ENCODE measurements around the gene CDYL2.

The CDYL2 gene

GRCh38 chr16:80611171-80611929 is 193.0 kb downstream of the CDYL2 start:
- Histone ChIP-seq H3K4me2 (ENCODE audit: low read length) (no peak overlapping the region), H3K4ac (ENCODE audit: low read depth, low read length) (no peak overlapping the region), H3K27ac (ENCODE audit: low read depth, low read length) (no peak overlapping the region), H3K36me3 (ENCODE audit: control insufficient read depth, insufficient read depth, low read length) (no peaks in the 10 kb centered on the region), H3K4me3 (ENCODE audit: low read length) (no peak overlapping the region), H3K79me1 (ENCODE audit: low read length) (no peaks in the 10 kb centered on the region), H3K4me1 (ENCODE audit: control insufficient read depth, low read depth, low read length) (no peaks in the 10 kb centered on the region), H2BK120ac (ENCODE audit: low read depth, low read length) (no peak overlapping the region), H3K9ac (ENCODE audit: low read length) (no peak overlapping the region), H3K18ac (ENCODE audit: low read length) (no peak overlapping the region), H2BK15ac (replicated peaks; ENCODE audit: low read depth) (no peak overlapping the region), H2AK5ac (ENCODE audit: low read length) (no peak overlapping the region), H3K56ac (ENCODE audit: low read length) (no peak overlapping the region), H3K27me3 (ENCODE audit: insufficient read depth, low read length, poor library complexity) (no peaks in the 10 kb centered on the region), H4K5ac (ENCODE audit: low read length) (no peak overlapping the region), H4K8ac (ENCODE audit: low read depth, low read length) (no peak overlapping the region), H2BK5ac (ENCODE audit: low read length) (no peak overlapping the region), H3K79me2 (ENCODE audit: control insufficient read depth, insufficient read depth, low read length) (no peaks in the 10 kb centered on the region), H3K23ac (ENCODE audit: low read length) (no peak overlapping the region)
- WGBS (ENCODE audit: extremely low coverage, insufficient coverage, low lambda C conversion rate) = no CpG with 5 or more reads among the region's 16 CpGs
- DNase-seq = no peak

- no peak overlapping the region for H3K23ac ChIP-seq (ENCODE audit: low read length)
- H3K4me1 ChIP-seq (ENCODE audit: control insufficient read depth, low read depth, low read length) = no peaks in the 10 kb centered on the region
- H2BK15ac ChIP-seq (replicated peaks; ENCODE audit: low read depth) = no peak overlapping the region
- H3K79me2 ChIP-seq (ENCODE audit: control insufficient read depth, insufficient read depth, low read length) = no peaks in the 10 kb centered on the region
- DNase-seq = no peak
- H3K9ac ChIP-seq (ENCODE audit: low read length) = no peak overlapping the region
- no peak overlapping the region for H2BK5ac ChIP-seq (ENCODE audit: low read length)
- H3K4me2 ChIP-seq (ENCODE audit: low read length) = no peak overlapping the region
- no peak overlapping the region for H4K5ac ChIP-seq (ENCODE audit: low read length)
- no peak overlapping the region for H3K56ac ChIP-seq (ENCODE audit: low read length)
- H3K36me3 ChIP-seq (ENCODE audit: control insufficient read depth, insufficient read depth, low read length) = no peaks in the 10 kb centered on the region
- H3K18ac ChIP-seq (ENCODE audit: low read length) = no peak overlapping the region
- H3K27ac ChIP-seq (ENCODE audit: low read depth, low read length) = no peak overlapping the region
- WGBS (ENCODE audit: extremely low coverage, insufficient coverage, low lambda C conversion rate) = no CpG with 5 or more reads among the region's 9 CpGs
- no peaks in the 10 kb centered on the region for H3K79me1 ChIP-seq (ENCODE audit: low read length)
- no peak overlapping the region for H2AK5ac ChIP-seq (ENCODE audit: low read length)
- no peak overlapping the region for H3K4me3 ChIP-seq (ENCODE audit: low read length)
- no peak overlapping the region for H3K4ac ChIP-seq (ENCODE audit: low read depth, low read length)
- H4K8ac ChIP-seq (ENCODE audit: low read depth, low read length) = no peak overlapping the region
- H3K27me3 ChIP-seq (ENCODE audit: insufficient read depth, low read length, poor library complexity) = no peaks in the 10 kb centered on the region
- no peak overlapping the region for H2BK120ac ChIP-seq (ENCODE audit: low read depth, low read length)
Measured at GRCh38 chr16:80610481-80611156, 193.8 kb downstream of the CDYL2 start.

- H2BK15ac ChIP-seq (replicated peaks; ENCODE audit: low read depth) = no peak overlapping the region
- H4K8ac ChIP-seq (ENCODE audit: low read depth, low read length) = no peak overlapping the region
- no peak overlapping the region for H3K4me3 ChIP-seq (ENCODE audit: low read length)
- H3K56ac ChIP-seq (ENCODE audit: low read length) = no peak overlapping the region
- no CpG with 5 or more reads among the region's 6 CpGs for WGBS (ENCODE audit: extremely low coverage, insufficient coverage, low lambda C conversion rate)
- no peak overlapping the region for H3K9ac ChIP-seq (ENCODE audit: low read length)
- no peak overlapping the region for H3K4ac ChIP-seq (ENCODE audit: low read depth, low read length)
- no peaks in the 10 kb centered on the region for H3K79me2 ChIP-seq (ENCODE audit: control insufficient read depth, insufficient read depth, low read length)
- H2BK5ac ChIP-seq (ENCODE audit: low read length) = no peak overlapping the region
- H3K36me3 ChIP-seq (ENCODE audit: control insufficient read depth, insufficient read depth, low read length) = no peaks in the 10 kb centered on the region
- DNase-seq = no peak
- H2AK5ac ChIP-seq (ENCODE audit: low read length) = no peak overlapping the region
- no peaks in the 10 kb centered on the region for H3K79me1 ChIP-seq (ENCODE audit: low read length)
- H4K5ac ChIP-seq (ENCODE audit: low read length) = no peak overlapping the region
- H3K18ac ChIP-seq (ENCODE audit: low read length) = no peak overlapping the region
- no peak overlapping the region for H3K4me2 ChIP-seq (ENCODE audit: low read length)
- no peak overlapping the region for H3K23ac ChIP-seq (ENCODE audit: low read length)
- H3K27me3 ChIP-seq (ENCODE audit: insufficient read depth, low read length, poor library complexity) = no peaks in the 10 kb centered on the region
- H3K4me1 ChIP-seq (ENCODE audit: control insufficient read depth, low read depth, low read length) = no peaks in the 10 kb centered on the region
- no peak overlapping the region for H2BK120ac ChIP-seq (ENCODE audit: low read depth, low read length)
- H3K27ac ChIP-seq (ENCODE audit: low read depth, low read length) = no peak overlapping the region
Measured at GRCh38 chr16:80608946-80609345, 195.5 kb downstream of the CDYL2 start.

GRCh38 chr16:80607204-80607603 is 197.2 kb downstream of the CDYL2 start:
- H3K9ac ChIP-seq (ENCODE audit: low read length) = no peak overlapping the region
- H3K4ac ChIP-seq (ENCODE audit: low read depth, low read length) = no peak overlapping the region
- no peak overlapping the region for H4K8ac ChIP-seq (ENCODE audit: low read depth, low read length)
- H2BK15ac ChIP-seq (replicated peaks; ENCODE audit: low read depth) = no peak overlapping the region
- H2BK5ac ChIP-seq (ENCODE audit: low read length) = no peak overlapping the region
- H3K4me3 ChIP-seq (ENCODE audit: low read length) = no peak overlapping the region
- H3K56ac ChIP-seq (ENCODE audit: low read length) = no peak overlapping the region
- H2BK120ac ChIP-seq (ENCODE audit: low read depth, low read length) = no peak overlapping the region
- no peak overlapping the region for H3K4me2 ChIP-seq (ENCODE audit: low read length)
- H2AK5ac ChIP-seq (ENCODE audit: low read length) = no peak overlapping the region
- H3K36me3 ChIP-seq (ENCODE audit: control insufficient read depth, insufficient read depth, low read length) = no peaks in the 10 kb centered on the region
- WGBS (ENCODE audit: extremely low coverage, insufficient coverage, low lambda C conversion rate) = no CpG with 5 or more reads among the region's 6 CpGs
- no peaks in the 10 kb centered on the region for H3K79me2 ChIP-seq (ENCODE audit: control insufficient read depth, insufficient read depth, low read length)
- no peaks in the 10 kb centered on the region for H3K27me3 ChIP-seq (ENCODE audit: insufficient read depth, low read length, poor library complexity)
- H3K4me1 ChIP-seq (ENCODE audit: control insufficient read depth, low read depth, low read length) = no peaks in the 10 kb centered on the region
- no peak overlapping the region for H4K5ac ChIP-seq (ENCODE audit: low read length)
- H3K18ac ChIP-seq (ENCODE audit: low read length) = no peak overlapping the region
- H3K79me1 ChIP-seq (ENCODE audit: low read length) = no peaks in the 10 kb centered on the region
- H3K23ac ChIP-seq (ENCODE audit: low read length) = no peak overlapping the region
- peak; percentile 18 for DNase-seq
- no peak overlapping the region for H3K27ac ChIP-seq (ENCODE audit: low read depth, low read length)

GRCh38 chr16:80606221-80606766 is 198.1 kb downstream of the CDYL2 start:
- no peak overlapping the region for H3K4ac ChIP-seq (ENCODE audit: low read depth, low read length)
- H4K8ac ChIP-seq (ENCODE audit: low read depth, low read length) = no peak overlapping the region
- H3K27me3 ChIP-seq (ENCODE audit: insufficient read depth, low read length, poor library complexity) = no peaks in the 10 kb centered on the region
- no peak overlapping the region for H3K4me3 ChIP-seq (ENCODE audit: low read length)
- no peaks in the 10 kb centered on the region for H3K4me1 ChIP-seq (ENCODE audit: control insufficient read depth, low read depth, low read length)
- H4K5ac ChIP-seq (ENCODE audit: low read length) = no peak overlapping the region
- no peaks in the 10 kb centered on the region for H3K79me2 ChIP-seq (ENCODE audit: control insufficient read depth, insufficient read depth, low read length)
- no peaks in the 10 kb centered on the region for H3K36me3 ChIP-seq (ENCODE audit: control insufficient read depth, insufficient read depth, low read length)
- H3K18ac ChIP-seq (ENCODE audit: low read length) = no peak overlapping the region
- no peak overlapping the region for H2BK120ac ChIP-seq (ENCODE audit: low read depth, low read length)
- H3K4me2 ChIP-seq (ENCODE audit: low read length) = no peak overlapping the region
- WGBS (ENCODE audit: extremely low coverage, insufficient coverage, low lambda C conversion rate) = no CpG with 5 or more reads among the region's 4 CpGs
- no peak overlapping the region for H2BK15ac ChIP-seq (replicated peaks; ENCODE audit: low read depth)
- no peak overlapping the region for H3K27ac ChIP-seq (ENCODE audit: low read depth, low read length)
- no peak for DNase-seq
- H3K79me1 ChIP-seq (ENCODE audit: low read length) = no peaks in the 10 kb centered on the region
- H3K23ac ChIP-seq (ENCODE audit: low read length) = no peak overlapping the region
- H3K9ac ChIP-seq (ENCODE audit: low read length) = no peak overlapping the region
- H2AK5ac ChIP-seq (ENCODE audit: low read length) = no peak overlapping the region
- H2BK5ac ChIP-seq (ENCODE audit: low read length) = no peak overlapping the region
- no peak overlapping the region for H3K56ac ChIP-seq (ENCODE audit: low read length)

Measured in mesendoderm (in vitro differentiated cells).